ENCODE measurements around the gene LAMA5.

DNA sequence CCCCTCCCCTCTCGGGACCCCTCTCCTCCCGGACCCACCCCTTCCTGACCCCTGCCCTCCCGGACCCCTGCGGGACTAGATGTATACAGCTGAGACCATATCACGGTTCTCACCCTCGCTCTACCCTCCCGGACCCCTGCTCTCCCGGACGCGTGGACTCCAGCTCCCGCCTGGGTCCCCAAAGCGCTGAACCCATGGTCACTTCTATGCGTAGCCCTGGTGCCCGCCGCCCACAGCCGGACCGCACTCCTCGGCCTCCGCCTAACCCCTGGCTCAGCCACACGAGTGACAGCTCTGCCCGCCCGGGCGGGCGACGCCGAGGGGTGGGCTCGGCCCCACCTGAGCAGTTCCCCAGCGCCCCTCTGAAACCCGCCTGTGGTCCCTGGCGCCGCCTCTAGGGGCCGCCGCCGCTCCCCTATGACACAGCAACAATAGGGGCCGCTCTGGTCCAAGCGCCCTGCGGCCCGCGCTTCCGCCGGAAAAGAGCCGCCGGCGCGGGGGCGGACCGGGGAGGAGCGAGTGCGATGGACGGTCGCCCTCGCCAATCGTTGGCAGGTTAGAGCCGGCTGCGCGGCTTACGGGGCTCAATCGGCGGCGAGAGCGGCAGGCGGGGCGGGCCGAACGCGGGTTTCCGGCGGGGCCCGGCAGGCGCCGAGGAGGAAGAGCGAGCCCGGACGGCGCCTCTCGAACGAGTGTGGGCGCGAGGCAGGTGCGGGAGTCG lies 64.6 kb downstream of the LAMA5 start, which contains the start of gene ADRM1:
- TF ChIP-seq, protein P1, sequence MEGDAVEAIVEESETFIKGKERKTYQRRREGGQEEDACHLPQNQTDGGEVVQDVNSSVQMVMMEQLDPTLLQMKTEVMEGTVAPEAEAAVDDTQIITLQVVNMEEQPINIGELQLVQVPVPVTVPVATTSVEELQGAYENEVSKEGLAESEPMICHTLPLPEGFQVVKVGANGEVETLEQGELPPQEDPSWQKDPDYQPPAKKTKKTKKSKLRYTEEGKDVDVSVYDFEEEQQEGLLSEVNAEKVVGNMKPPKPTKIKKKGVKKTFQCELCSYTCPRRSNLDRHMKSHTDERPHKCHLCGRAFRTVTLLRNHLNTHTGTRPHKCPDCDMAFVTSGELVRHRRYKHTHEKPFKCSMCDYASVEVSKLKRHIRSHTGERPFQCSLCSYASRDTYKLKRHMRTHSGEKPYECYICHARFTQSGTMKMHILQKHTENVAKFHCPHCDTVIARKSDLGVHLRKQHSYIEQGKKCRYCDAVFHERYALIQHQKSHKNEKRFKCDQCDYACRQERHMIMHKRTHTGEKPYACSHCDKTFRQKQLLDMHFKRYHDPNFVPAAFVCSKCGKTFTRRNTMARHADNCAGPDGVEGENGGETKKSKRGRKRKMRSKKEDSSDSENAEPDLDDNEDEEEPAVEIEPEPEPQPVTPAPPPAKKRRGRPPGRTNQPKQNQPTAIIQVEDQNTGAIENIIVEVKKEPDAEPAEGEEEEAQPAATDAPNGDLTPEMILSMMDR (optimal IDR thresholded peaks at IDR 0.05 in 1 of 3, IDR thresholded peaks at IDR 0.05 in 1 of 3, conservative IDR thresholded peaks at IDR 0.05 in 1 of 3; ENCODE audit: extremely low read depth in 1 of 3, insufficient read depth in 2 of 3, low read length in 3 of 3): peak; percentile 69 to 89 (median 70)
- no peak for TF ChIP-seq EZH2 (IDR thresholded peaks at IDR 0.05; ENCODE audit: low read length)

Measured in keratinocyte (primary cell).